HG02981 (cell line): ENCODE measurements around the gene TMCC1.
"Not testable (repeated sequence)": the region's sequence is repeated elsewhere in the genome, so short reads cannot be mapped to it uniquely, and the experiment has no call there.

Source experiments
- ATAC-seq: cut with Tn5 transposase; IDR thresholded peaks from one replicate; pipeline ENCODE4 v1.9.1; 2021; ENCODE audit warnings: mild to moderate bottlenecking, moderate library complexity; ENCODE audit not compliant: unreplicated experiment

TMCC1 gene

GRCh38 chr3:129893581-129894070, at the start of gene TMCC1:
TSS of gene TMCC1 (minus strand) at chr3:129893711.
- peak; percentile 83 for ATAC-seq

- ATAC-seq = no peak
These were observed 49.5 kb upstream of the TMCC1 start for GRCh38 chr3:129943020-129943419.

GRCh38 chr3:129942296-129942695, 48.8 kb upstream of the TMCC1 start:
- ATAC-seq = no peak

- no peak for ATAC-seq
These were observed 46.6 kb upstream of the TMCC1 start for GRCh38 chr3:129940086-129940485.

- ATAC-seq = no peak
These were observed 44.8 kb upstream of the TMCC1 start for GRCh38 chr3:129938140-129938930.

- ATAC-seq = no peak
These were observed 44.2 kb upstream of the TMCC1 start for GRCh38 chr3:129937717-129938116.

GRCh38 chr3:129936757-129937156, 43.2 kb upstream of the TMCC1 start:
- no peak for ATAC-seq

GRCh38 chr3:129934234-129935123, 41.0 kb upstream of the TMCC1 start:
- ATAC-seq = no peak

- ATAC-seq = no peak
These were observed 40.0 kb upstream of the TMCC1 start for GRCh38 chr3:129933471-129933870.

- ATAC-seq = no peak
These were observed 35.9 kb upstream of the TMCC1 start for GRCh38 chr3:129929383-129929782.

- no peak for ATAC-seq
These were observed 33.6 kb upstream of the TMCC1 start for GRCh38 chr3:129927072-129927471.

- ATAC-seq = no peak
These were observed 26.3 kb upstream of the TMCC1 start for GRCh38 chr3:129919806-129920205.

GRCh38 chr3:129919357-129919756, 25.8 kb upstream of the TMCC1 start:
- no peak for ATAC-seq

- no peak for ATAC-seq
These were observed 24.9 kb upstream of the TMCC1 start for GRCh38 chr3:129918461-129918860.

- ATAC-seq = no peak
These were observed 24.0 kb upstream of the TMCC1 start for GRCh38 chr3:129917423-129918007.

GRCh38 chr3:129913618-129914017, 20.1 kb upstream of the TMCC1 start:
- ATAC-seq = no peak

GRCh38 chr3:129911261-129911861, 17.9 kb upstream of the TMCC1 start:
- no peak for ATAC-seq

GRCh38 chr3:129909235-129909634, 15.7 kb upstream of the TMCC1 start:
- not testable (repeated sequence) for ATAC-seq

- ATAC-seq = no peak
These were observed 14.9 kb upstream of the TMCC1 start for GRCh38 chr3:129908417-129908816.

- ATAC-seq = not testable (repeated sequence)
These were observed 7.8 kb upstream of the TMCC1 start for GRCh38 chr3:129901272-129901671.

- no peak for ATAC-seq
These were observed 3.5 kb upstream of the TMCC1 start for GRCh38 chr3:129897026-129897425.
